ENCODE measurements around the gene MTCH2.
"Not testable (repeated sequence)": the region's sequence is repeated elsewhere in the genome, so short reads cannot be mapped to it uniquely, and the experiment has no call there.

The MTCH2 gene

GRCh38 chr11:47642099-47642855 is at the start of gene MTCH2:
MTCH2 (minus strand) TSS chr11:47642559; CDS start chr11:47642465, 94 bp downstream.
- TF ChIP-seq CTCF (IDR thresholded peaks at IDR 0.05; ENCODE audit: low read depth, low read length), result peak; percentile 7; the same call in 1 of the 2 replicates
- DNase-seq (ENCODE audit: extremely low read depth, low read depth), result peak; percentile 94

GRCh38 chr11:47691979-47692378 is 49.6 kb upstream of the MTCH2 start:
- TF ChIP-seq CTCF (IDR thresholded peaks at IDR 0.05; ENCODE audit: low read depth, low read length), result no peak
- no peak for DNase-seq (ENCODE audit: extremely low read depth, low read depth)

- TF ChIP-seq CTCF (IDR thresholded peaks at IDR 0.05; ENCODE audit: low read depth, low read length), result no peak
- DNase-seq (ENCODE audit: extremely low read depth, low read depth), result no peak
These were observed 47.1 kb upstream of the MTCH2 start for GRCh38 chr11:47689480-47689879.

- DNase-seq (ENCODE audit: extremely low read depth, low read depth), result no peak
- no peak for TF ChIP-seq CTCF (IDR thresholded peaks at IDR 0.05; ENCODE audit: low read depth, low read length)
These were observed 46.6 kb upstream of the MTCH2 start for GRCh38 chr11:47688991-47689390.

- no peak for TF ChIP-seq CTCF (IDR thresholded peaks at IDR 0.05; ENCODE audit: low read depth, low read length)
- DNase-seq (ENCODE audit: extremely low read depth, low read depth), result no peak
These were observed 45.8 kb upstream of the MTCH2 start for GRCh38 chr11:47688111-47688510.

- DNase-seq (ENCODE audit: extremely low read depth, low read depth), result not testable (repeated sequence)
These were observed 44.3 kb upstream of the MTCH2 start for GRCh38 chr11:47686704-47687103.

GRCh38 chr11:47686151-47686550 is 43.8 kb upstream of the MTCH2 start:
- no peak for TF ChIP-seq CTCF (IDR thresholded peaks at IDR 0.05; ENCODE audit: low read depth, low read length)
- DNase-seq (ENCODE audit: extremely low read depth, low read depth), result no peak

GRCh38 chr11:47675851-47676250 is 33.5 kb upstream of the MTCH2 start:
- TF ChIP-seq CTCF (IDR thresholded peaks at IDR 0.05; ENCODE audit: low read depth, low read length), result no peak

More at GRCh38 chr11:47675851-47676250, 33.5 kb upstream of the MTCH2 start:
- no peak for DNase-seq (ENCODE audit: extremely low read depth, low read depth)

Measured in AG09319 (cell line).